GM08714 (cell line): ENCODE data around the gene MOB4.
"Not testable (repeated sequence)": the region's sequence is repeated elsewhere in the genome, so short reads cannot be mapped to it uniquely, and the experiment has no call there.

Experiments
- H3K4me3 ChIP-seq: fragments of 200-500 bp; sonication (Bioruptor generic); 2 replicates; pipeline ENCODE4 v1.5.1; 2014; ENCODE audit warnings: mild to moderate bottlenecking, low read length, inconsistent platforms
- ZNF274 ChIP-seq: IDR thresholded peaks from 2 replicates; pipeline ENCODE4 v1.6.1; 2012; ENCODE audit warnings: mild to moderate bottlenecking, low read depth, low read length

Gene MOB4

DNA sequence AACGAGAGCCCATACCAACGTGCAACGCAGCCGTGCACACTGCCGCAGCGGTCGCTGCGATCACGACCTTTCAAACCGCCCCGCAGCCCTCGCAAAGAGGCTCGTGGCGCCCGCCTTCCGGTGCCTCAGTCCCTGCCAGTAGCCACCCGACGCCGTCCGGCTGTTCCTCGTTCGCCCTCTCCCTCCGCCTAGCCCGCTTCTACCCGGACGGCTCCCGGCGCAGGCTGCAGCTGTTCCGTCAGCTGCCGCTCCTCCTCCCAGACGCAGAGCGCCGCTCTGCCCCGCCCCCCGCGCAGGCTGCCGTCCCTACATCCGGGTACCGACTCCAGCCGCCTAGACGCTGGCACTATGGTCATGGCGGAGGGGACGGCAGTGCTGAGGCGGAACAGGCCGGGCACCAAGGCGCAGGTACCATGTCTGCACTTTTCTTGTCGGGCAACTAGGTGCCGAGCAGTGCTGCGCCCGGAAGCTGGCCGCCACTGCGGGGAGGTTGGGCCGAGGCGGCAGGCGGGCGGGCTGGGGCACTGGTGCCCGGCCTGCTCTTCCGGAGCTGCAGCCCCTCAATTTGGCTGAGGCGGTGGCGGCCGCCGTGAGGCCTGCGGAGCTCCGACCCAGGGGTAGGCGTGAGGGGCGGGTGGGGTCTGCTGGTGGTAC lies at the start of gene MOB4:
TSS of gene MOB4 (plus strand) at position 328 of the 654 bp plus-strand sequence. CDS start at position 349, 21 bp downstream.
- no peak for TF ChIP-seq ZNF274

DNA sequence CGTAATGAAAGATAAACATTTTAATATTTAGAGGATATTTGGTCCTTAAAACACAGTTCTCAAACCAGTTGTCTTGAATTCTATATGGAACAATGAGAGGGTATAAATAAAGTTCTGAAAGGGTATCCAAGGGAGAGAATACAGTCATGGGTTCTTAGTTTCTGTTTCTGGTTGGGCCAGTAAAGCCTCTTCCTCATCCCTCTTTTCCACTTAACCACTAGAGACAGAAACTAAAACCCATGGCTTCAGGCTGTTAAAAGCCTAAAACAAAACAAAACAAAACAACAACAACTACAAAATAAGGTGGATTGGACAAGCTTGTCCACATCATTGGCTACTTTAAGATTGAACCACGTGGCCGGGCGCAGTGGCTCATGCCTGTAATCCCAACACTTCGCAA lies 43.7 kb upstream of the MOB4 start:
- no peak for TF ChIP-seq ZNF274
- H3K4me3 ChIP-seq = no peak overlapping the region

More for the DNA sequence above, at the start of gene MOB4:
- peak within 1 kb of the TSS; percentile 91 for H3K4me3 ChIP-seq

DNA sequence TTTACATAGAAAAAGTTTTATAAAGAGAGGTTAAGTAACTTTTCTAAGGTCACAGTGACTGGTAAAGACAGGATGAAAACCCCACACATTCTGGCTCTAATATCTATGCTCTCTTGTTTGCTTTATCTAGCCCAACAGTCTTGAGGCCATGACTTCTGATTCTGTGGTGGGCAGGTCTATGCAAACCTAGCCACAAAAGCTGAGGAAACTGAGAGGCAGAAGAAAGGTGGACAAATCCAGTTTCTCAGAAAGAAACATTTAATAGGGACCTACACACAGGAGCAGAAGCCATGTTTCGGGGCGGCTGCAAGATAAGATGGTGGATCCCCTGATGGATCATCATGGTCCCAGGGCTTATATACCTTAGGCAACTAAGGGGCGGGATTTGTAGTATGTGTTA lies 38.1 kb upstream of the MOB4 start:
- H3K4me3 ChIP-seq = no peak overlapping the region
- TF ChIP-seq ZNF274 = no peak

DNA sequence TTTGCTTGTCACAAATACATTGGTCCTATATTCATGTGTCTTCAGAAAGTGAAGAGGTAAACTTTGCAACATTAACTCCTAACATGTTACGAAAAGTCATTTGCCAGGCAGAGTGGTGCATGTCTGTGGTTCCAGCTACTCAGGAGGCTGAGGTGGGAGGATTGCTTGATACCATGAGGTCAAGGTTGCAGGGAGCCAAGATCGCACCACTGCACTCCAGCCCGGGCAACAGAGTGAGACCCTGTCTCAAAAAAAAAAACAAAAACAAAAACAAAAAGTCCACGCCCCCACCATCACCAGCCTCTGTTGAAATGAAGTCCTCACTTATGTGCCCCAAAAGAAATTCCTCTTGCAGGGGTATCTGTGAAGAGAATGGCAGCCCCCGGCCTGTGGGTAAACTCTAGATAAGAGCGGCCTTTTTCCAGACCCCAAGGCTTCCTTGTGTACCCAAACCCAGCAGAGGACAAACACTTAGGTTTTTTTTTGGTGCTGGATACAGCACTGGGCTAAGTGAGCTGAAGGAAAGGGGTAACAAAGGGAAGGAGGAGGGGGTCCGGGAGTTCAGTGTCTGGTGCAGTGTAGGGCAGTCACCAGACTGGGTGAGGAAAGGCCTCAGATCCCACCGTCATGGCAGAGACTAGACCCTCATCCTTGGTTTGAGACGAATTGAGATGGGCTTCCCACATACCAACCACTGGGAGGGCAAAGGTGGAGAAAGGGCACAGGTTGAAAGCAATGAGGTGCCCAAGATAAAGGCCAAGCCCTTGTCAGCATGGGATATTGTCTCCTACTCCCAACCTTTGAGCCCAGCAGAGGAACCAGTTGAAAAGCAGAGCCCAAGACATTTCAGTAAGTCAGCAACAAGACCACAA lies 35.5 kb upstream of the MOB4 start:
- H3K4me3 ChIP-seq = no peak overlapping the region
- no peak for TF ChIP-seq ZNF274

DNA sequence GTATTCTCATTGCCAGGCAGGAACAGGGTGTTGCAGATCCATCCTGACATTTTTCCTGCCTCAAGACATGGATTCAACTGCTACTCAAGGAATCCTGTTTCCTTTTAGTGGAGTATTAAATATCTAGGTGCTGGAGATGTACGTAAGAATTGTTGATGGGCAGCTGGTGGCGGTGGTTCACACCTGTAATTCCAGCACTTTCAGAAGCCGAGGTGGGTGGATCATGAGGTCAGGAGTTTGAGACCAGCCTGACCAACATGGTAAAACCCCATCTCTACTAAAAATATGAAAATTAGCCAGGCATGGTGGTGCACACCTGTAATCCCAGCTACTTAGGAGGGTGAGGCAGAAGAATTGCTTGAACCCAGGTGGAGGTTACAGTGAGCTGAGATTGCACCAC lies 31.6 kb upstream of the MOB4 start:
- not testable (repeated sequence) for H3K4me3 ChIP-seq

DNA sequence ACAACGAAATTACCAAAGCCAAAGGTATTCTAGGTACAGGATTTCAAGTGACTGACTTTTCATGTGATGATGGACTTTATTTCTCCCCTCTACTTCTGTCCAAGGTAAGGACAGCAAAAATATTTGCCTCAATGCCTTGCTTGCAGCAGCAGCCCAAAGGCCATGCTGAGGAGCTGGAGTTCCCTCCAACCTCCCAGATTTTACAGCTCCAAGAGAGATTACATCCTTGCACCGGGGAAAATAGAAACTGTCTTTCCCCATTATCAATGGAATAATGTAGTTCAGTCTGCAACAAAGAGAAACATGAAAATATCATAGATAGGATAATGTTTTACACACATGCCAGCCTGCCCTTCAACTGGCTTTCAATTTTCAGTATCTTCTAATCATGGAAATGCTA lies 29.7 kb upstream of the MOB4 start:
- no peak for TF ChIP-seq ZNF274
- no peak overlapping the region for H3K4me3 ChIP-seq

DNA sequence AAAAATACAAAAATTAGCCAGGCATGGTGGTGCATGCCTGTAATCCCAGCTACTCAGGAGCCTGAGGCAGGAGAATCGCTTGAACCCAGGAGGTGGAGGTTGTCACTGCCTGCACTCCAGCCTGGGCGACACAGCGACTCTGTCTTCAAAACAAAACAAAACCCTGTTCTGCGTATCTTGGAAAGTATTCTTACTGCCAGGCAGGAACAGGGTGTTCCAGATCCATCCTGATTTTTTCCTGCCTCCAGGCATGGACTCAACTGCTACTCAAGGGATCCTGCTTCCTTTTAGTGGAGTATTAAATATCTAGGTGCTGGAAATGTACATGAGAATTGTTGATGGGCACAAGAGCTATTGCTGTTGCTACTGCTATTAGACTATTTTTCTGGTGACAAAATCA lies 28.5 kb upstream of the MOB4 start:
- no peak overlapping the region for H3K4me3 ChIP-seq
- no peak for TF ChIP-seq ZNF274

DNA sequence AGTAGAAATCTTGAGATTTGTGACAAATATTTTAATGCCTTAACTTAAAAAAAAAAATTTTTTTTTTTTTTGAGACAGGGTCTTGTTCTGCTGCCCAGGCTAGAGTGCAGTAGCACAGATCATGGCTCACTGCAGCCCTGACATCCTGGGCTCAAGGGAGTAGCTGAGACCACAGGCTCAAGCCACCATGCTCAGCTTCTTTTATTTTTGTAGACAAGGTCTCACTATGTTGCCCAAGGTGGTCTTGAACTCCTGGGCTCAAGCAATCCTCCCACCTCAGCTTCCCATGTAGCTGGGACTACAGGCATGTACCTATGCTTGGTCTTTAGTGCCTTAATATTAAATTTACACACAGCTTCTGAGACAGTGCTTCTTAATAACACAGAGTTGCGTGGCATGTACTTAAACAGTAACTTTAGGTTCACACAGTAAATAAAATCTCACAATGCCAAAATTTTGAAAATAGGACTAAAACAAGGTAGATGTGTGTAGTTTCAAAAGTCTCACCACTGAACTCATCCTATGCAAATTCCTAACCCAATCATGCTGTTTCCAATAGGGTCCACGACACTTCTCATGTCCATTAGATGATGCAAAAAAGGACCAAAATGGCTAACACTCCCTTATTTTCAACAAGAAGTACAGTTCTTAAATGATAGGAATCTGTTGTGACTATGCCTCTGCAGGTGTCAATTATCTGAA lies 20.3 kb upstream of the MOB4 start:
- no peak overlapping the region; the same call in 1 of the 2 replicates for H3K4me3 ChIP-seq
- no peak for TF ChIP-seq ZNF274

DNA sequence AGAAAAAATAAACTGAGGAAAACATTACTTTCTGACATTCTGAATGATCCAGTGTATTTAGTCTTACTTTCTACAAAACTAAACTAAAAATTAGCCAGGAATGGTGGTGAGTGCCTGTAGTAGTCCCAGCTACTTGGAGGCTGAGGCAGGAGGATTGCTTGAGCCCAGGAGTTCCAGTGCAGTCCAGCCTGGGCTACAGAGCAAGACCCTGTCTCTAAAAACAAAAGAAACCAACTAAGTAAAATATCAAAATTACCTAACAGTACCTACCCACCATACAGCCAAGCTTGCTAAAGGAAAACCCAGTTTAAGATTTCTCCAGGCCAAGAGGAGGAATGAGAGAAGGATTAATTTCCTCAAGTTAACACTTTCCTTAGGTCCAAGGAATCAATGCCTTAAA lies 19.2 kb upstream of the MOB4 start:
- TF ChIP-seq ZNF274 = no peak
- peak overlapping the region; percentile 55 for H3K4me3 ChIP-seq

DNA sequence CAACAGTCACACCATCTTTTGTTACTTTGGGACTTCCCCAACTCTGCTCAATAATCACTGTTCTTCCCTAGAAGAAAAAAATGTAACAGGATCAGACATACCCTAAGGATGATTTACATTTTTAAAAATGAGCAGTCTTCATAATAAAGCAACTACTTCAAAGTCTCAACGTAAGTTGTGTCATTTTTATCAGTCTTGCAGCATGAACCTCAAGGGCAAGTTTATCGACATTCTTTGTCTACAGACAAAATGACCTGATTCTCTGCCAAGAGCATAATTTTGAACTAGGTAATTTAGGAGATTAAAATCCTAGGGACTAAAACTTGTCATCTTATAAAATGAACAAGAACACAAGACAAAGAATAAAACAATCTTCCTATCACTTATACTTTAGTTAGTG lies 18.5 kb upstream of the MOB4 start:
- H3K4me3 ChIP-seq = peak overlapping the region; percentile 88; the same call in 1 of the 2 replicates
- no peak for TF ChIP-seq ZNF274

DNA sequence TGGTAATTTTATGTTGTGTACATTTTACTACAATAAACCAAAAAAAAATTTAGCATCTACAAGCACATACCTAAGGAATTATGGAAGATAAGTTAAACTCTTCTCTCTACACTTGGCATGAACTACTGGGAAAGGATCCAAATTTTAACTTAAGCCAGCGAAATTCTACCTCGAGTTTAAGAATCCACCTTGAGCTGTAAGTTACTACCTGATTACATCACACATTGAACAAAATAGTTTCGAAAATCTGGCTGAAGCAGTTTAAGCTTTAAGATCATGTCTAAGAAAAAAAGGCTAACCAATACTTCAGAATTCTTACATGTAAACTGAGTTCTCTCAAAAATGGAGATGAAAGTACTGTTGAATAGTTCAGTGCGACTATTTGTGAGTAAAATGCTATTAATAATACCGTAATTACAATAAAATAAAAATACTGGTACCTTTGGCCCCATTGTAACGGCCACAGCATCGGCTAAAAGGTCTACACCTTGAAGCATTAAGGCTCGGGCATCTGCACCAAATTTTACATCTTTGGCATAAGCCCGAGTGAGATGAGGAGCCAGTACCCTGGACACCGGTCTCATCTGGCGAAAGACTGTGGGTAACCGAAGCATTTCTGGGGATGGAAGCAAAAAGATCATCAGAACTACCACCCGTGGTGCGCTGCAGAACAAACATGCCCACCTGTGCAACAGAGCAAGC lies 17.5 kb upstream of the MOB4 start:
- peak overlapping the region; percentile 88 for H3K4me3 ChIP-seq
- TF ChIP-seq ZNF274 = no peak

DNA sequence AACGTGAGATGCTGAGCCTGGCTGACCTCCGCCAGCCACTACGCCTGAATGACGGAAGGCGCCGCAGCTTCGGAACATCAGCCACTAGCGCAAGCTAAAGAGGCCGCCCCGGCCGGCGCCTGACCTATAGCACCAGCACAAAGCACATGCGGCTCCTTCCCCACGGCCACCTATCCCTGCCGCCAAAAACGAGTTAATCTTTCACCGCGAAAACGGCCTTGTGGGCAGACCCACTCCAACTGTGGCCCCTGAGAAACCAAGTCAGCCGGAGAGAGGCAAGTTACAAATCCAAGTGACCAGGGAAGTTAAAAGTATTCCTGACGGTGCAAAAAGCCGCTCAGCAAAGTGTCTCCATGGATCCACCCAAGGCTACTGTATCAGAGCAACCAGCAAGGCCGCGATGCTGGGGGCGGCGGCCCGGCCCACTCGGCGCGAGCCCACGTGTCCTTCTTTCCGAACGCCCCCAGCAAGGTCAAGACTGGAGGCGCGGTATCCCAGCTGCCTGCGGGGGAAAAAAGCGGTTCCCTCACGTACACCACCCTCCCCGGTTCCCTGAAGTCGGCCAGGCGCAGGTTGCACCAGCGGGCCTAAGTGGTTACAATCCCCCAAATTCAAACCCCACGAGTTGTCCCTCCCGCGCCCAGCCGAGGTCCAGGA lies 16.8 kb upstream of the MOB4 start:
- H3K4me3 ChIP-seq = peak overlapping the region; percentile 88
- no peak for TF ChIP-seq ZNF274

DNA sequence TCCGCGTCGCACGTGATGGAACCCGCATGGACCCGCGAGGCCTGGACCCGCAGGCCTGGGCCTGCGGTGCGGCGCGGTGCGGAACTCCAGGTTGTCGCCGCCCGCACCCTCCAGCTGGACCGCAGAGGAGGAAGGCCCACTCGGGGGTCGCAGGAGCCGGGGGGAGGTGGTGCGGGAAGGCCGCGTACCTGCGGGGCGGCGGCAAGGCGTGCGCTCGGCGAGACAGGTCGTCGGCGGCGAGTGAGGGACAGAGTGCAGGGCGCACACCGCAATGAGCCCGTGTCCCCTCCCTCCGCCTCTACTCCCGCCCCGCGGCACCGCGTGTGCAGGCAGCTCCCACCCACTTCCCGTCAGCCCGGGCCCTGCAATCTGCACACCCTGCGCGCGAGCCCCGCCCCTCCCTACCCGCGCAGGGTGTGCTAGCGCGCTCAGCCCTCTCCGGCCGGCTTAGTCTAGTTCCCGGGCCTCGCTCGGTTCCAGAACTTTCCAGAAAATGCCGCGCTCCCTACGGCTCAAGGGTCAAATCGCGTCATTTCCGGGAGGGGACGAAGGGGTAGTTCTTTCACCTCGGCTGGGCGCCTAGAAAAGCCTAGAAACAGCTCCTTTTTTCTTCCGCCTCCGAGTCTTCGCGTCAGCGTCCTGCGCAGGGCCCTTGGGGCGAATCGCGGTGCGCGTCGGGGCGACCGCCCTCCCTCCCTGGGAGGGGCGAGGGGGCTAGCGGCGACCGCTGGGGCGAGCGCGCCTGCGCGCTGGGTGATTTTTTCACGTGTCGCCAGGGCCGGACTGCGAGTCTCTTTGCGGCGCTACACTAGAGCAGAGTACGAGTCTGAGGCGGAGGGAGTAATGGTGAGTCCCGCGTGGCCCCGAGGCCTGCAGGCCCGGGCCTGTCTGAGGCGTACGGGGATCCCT lies 16.0 kb upstream of the MOB4 start, which contains the start of the genes HSPD1 and HSPE1:
TSS of gene HSPD1 (minus strand) at position 247 of the 909 bp plus-strand sequence. CDS start 992 bp downstream, outside the sequence.
TSS of gene HSPE1 (plus strand) at position 786 of the 909 bp plus-strand sequence. CDS start at position 844, 58 bp downstream.
- TF ChIP-seq ZNF274 = no peak

More for the DNA sequence above, 16.0 kb upstream of the MOB4 start, which contains the start of the genes HSPD1 and HSPE1:
- H3K4me3 ChIP-seq = peak within 1 kb of the TSS; percentile 99
